GM18858 (cell line): ENCODE results near the gene VSIG2.
"Not testable (repeated sequence)": the region's sequence is repeated elsewhere in the genome, so short reads cannot be mapped to it uniquely, and the experiment has no call there.

ENCODE experiments used
- ATAC-seq: cut with Tn5 transposase; IDR thresholded peaks from one replicate; pipeline ENCODE4 v1.9.1; 2021; ENCODE audit not compliant: unreplicated experiment

VSIG2 gene, protein sequence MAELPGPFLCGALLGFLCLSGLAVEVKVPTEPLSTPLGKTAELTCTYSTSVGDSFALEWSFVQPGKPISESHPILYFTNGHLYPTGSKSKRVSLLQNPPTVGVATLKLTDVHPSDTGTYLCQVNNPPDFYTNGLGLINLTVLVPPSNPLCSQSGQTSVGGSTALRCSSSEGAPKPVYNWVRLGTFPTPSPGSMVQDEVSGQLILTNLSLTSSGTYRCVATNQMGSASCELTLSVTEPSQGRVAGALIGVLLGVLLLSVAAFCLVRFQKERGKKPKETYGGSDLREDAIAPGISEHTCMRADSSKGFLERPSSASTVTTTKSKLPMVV

DNA sequence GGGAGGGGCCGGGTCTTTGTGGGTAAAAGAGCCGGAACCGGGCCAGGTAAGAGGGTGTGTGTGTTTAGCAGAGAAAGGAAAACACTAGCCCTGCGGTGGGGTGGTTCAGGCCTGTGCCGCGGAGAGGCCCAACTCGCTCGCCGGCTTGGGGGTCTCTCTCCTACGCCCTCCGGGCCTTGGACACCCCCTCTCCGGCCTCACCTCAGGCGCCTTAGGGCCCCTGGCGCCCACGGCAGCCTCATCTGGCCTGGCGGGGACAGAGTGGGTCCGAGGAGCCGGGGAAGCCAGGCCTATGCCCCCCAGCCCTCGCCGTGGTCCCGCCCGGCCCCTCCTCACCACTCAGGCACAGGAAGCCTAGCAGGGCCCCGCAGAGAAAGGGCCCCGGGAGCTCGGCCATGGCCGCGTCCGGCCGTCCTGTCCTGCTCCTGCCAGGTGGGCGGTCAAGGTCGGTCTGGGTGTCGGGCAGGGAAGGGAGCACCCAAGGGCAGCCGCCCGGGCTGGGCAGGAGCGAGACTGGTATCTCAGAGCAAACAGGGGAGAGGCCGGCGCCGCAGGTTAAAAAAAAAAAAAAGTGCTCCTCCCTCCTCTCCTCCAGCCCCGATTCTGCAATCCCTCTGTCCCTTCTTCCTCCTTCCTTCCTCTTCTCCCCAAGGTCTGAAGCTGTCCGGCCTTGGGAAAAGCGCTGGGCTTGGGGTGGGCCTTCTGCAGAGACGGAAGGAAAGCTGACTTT is at the start of gene VSIG2:
TSS of gene VSIG2 (minus strand) at position 515 of the 730 bp plus-strand sequence. CDS start at position 397, 118 bp downstream.
- no peak for ATAC-seq

DNA sequence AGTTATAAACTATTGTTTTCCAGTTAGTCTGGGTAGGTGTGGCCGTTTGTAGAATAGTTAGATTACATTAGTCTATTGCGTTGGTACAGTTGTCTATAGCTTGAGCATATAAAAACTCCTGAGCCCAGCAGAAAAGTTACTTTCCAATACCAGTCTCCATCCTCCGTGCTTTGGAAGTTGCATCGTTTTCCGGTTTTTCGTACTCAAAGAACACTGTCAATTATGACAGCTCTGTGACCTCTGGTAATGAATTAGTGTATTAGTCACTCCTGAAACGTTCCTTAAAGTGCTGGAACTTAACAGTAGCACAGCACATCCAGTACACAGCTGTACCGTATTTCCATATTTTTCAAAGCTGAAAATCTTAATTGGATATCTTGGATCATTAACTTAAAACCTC is 49.0 kb upstream of the VSIG2 start:
- ATAC-seq = no peak

DNA sequence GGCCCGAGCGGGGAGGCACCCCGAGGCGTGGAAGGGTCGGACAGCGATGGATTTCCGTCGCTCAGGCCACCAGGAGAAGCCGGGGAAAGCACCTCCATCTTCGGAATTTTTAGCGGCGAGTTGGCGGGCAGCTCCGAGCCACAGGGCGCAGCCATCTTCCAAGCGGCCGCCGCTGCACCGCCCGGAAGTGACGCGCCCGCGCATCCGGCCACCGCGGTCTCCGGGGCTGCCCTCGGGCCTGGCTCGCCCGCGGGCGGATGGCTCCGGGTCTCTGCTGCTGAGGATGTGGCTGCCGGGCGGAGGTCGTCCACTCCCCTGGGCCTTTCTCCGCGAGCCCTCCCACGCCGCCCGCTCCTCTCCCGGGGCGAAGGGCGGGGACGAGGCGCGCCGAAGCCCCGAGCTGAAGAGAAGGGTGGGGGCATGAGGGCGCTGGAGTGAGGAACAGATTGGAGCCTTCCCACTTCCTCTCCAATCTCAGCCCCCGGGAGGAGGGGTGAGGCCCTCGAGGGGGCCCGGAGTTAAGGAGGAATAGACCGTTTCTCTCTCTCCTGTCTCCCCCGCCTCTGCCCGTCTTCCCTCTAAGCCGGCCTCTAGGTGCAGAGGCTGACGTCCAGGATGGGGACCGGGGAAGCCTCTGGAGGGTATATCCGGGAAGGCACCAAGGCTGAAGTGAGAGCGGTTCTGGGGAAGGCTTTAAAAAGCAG is 48.3 kb upstream of the VSIG2 start, which contains the start of gene MSANTD2:
TSS of gene MSANTD2 (minus strand) at position 181 of the 704 bp plus-strand sequence. CDS start at position 155, 26 bp downstream.
- peak; percentile 76 for ATAC-seq

DNA sequence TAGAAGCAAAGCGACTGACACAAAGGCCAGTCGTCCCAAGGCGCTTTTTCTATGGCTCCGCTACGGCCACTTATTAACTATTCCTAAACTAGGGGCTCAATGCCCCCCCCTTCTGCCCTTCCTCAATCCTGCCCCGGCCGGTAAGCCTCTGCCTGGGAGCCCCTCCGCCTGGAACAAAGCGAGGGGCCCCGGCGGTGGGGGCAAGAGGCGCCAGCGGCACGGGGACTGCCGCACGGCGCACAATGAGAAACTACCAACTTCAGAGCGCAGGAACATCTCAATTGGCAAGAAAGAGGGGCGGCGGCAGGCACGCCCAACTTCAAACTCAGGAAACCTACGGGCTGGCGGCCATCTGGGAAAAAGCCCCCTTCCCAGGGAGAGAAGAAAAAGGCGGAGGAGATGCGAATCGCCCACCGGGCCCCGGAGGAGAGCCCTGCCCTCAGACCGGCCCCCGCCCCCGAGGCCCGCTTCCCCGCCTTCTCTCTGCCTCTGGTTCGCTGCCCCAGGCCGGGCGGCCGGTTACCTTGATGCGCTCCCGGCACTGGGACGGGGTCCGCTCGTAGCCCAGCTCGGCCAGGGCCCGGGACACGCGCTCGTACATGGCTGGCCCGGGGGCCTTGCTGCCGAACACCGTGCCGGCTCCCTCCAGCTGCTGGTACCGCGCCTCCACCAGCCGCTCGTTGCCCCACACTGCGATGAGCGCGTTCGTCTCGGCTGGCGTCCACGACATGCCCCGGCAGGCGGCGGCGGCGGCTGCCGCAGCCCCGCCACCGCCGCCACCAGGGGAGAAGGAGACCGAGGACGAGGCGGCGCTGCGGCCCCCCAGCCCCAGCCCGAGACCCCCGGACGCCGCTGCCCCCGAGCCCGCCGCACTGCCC is 47.5 kb upstream of the VSIG2 start:
- ATAC-seq = peak; percentile 22

DNA sequence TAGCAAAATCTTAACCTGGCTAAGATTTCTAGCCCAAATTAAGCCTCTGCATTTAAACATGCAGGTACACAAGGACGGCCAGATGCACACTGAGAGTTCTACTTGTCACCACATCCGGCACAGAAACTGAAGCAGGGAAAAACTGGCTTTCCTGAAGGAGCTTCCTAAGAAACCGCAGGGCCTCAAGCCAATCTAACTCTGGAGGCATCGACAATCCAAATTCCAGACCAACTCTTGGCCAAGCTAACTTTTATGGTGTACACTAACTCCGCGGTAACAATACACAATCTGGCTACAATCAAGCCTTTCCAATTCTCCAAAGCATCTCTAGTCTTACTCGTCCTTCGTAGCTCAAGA is 46.9 kb upstream of the VSIG2 start:
- peak; percentile 18 for ATAC-seq

DNA sequence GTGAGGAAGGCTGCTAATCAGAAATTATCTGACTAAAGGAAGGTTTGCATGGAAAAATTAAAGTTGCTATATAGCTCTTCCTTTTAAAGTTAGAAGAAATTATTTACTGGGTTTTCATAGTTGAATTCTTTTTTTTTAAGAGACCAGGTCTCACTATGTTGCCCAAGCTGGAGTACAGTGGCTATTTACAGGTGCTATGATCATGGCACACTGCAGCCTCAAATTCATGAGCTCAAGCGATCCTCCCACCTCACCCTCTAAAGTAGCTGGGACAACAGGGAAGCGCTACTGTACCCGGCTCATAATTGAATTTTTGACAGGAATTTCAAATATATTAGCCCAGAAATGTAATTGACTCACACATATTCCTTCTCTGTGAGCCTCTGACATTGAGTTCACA is 44.3 kb upstream of the VSIG2 start:
- ATAC-seq = no peak

DNA sequence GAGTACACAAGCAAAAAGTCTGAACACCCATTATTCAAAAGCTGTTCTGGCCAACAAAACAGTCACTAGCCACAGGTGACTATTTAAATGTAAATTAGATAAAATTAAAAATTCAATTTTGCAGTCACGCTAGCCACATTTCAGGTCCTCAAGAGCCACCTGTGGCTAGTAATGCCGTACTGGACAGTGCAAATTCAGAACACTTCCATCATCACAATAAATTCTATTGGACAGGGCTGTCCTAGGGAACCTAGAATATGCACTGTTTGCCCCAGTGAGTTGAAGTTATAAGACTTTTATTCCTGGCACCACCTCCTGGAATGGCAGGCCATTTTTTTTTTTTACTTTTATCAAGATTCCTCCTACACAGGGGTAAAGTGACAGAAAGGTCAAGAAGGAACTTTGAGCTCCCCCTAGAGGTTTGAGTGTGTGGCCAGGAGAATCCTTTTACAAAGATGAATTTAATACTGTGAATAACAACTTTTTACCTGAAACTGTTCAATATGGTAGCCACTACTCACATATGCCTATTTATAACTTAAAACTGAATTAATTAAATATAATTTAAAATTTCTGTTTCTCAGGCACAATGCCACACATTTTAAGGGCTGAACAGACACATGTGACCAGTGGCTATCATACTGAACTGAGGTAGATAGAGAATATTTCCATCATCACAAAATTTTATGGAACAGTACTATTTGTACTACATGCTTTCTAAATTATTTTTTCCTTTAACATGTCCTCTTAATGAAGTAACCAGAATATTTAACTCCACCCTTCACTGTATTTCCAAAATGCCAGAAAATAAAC is 41.6 kb upstream of the VSIG2 start:
- ATAC-seq = no peak

DNA sequence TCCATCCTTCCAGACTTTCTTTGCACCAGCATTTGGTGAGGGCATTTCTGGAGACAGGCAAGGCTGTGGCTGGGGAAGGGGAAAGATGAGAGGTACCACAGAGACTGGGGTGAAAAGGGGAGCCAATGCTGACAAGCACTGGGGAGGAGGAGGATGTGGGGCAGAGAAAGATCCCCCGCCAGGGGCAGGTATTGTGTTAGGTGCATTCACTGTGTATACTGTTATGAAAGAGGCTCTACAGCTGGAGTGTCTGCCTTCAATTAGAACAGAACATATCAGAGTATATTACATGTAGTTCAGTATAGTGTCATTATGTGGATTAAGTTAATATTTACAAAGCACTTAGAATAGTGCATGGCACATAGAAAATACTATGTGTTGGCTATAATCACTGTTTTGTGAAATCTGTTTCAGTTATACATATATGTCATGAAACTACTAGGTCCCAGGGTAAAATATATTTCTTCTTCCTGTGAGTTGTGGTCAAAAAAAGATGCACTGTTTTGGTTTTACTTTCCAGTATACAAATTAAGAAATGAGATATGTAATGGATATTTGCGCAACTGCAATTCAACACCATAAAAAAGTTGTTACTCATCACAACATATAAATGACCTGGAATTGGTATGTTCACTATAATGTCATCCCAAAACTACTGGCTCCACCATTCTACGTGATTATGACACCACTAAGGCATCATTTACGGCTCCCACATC is 39.7 kb upstream of the VSIG2 start:
- ATAC-seq = peak; percentile 72

DNA sequence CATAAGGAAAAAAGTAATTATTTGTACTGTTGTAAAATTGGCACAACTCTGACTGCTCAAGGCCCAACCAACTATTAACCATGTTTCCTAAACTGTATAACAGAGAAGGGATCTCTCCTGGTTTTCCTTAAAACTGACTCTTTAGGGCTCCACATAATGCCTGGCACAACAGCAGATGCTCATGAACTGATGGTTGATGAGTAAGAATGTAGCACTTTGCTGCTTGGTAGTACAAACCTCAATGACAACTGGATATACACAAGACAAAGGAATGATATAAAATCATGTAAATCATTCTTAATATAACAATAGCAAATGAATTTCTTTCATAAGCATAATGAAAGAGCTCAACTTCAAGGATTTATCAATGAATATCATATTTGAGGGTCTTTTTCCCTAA is 36.5 kb upstream of the VSIG2 start:
- ATAC-seq = no peak

DNA sequence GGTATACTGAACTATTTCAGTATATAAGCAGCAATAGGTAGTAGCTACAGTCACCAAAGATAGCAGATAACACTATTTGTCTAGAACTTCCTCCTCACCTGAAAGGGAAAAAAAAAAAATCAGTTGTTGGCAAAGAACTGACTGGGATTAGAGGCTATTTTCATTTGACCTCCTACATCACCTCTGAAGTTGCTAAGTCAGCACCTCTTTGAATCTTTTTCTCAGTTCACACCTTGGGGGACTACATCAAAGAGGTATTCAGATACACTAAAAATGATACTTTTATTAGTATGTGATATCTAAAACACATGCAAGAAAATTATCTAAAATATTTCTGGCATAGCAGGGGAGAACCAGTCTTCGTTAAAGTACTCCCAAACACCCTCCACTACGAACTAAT is 32.0 kb upstream of the VSIG2 start:
- no peak for ATAC-seq

DNA sequence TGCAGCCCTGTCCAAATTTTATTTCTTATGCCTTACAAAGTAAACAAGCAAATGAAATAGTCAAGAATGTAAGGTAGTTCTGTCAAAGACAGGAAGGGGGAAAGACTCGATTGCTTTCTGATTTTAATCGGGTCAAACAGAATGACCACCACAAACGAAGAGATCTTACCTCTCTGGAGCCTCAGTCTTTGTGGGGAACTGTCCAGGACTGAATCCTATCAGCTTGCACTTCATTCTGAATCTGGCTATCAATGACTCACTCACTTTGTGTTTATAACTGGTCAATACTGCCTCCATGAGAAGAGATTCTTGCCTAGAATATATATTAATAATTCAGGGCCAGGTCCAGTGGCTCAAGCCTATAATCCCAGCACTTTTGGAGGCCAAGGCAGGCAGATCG is 30.9 kb upstream of the VSIG2 start:
- ATAC-seq = no peak

DNA sequence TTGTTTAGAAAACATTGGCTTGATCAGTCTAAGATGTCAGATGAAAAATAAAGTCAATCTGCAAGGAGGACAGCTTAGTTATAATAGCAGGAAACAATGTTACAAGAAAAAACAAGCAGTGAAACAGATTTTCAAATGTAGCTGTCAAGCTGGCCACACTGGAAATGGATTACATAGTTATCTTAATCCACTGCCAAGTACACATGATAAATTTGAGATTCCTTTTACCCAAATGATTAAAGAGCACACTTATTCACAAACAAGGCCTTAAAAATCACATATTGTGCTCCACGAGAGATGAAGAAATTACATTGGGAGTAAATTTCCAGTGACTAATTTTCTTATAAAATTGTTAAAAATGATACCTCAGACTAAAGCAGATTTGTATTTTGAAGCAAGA is 27.5 kb upstream of the VSIG2 start:
- no peak for ATAC-seq

DNA sequence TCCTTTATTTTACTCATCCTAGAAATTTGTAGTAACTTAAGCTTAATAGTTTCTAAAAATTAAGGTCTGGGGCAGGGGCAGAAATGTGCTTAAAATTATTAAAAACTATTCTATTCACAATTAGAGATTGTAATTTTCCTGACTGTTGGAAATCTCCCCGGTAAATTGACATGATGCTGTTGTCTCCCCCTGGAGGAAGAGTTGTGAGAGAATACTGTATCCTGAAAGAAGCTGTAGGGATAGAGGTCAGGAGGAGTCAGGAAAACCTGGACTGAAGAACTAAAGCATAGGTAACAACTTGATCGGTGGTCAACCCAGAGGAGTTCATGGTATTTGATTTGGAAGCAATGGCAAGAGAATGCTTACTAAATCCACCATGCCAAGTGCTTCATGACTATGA is 26.2 kb upstream of the VSIG2 start:
- no peak for ATAC-seq

DNA sequence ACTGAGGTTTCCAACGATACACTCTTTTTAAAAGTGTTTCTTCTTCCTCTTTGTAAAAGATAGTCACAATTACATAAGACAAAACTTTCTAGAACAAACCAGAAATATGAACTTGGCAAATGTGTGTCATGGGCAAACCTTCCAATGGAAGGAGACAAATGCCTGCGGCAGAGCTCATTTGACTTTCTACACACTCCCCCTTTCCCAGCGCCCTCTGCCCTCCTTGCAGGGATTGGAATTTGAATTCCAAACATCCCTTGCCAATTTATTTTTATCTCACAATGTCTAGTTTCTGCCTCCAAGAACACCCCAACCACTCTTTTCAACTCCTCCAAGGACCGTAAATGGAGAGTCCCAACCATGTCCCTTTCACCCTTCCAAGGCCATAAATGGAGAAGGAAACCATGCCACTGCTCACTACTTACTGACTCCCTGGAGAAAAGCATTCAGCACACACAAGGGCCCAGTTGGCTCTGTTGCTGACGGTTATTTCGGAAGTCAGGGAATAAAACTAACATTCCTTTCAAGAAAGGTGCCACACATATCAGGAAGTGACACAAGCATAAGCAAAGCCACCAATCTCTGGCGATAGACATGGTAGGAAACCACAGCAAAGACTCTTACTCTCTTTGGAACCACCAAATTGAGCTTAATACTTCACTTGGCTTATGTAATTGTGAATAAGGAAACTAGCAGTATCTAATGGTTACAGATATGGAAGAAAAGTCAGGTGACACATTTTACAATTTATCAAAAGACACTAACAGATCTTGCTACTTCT is 25.0 kb upstream of the VSIG2 start:
- no peak for ATAC-seq

DNA sequence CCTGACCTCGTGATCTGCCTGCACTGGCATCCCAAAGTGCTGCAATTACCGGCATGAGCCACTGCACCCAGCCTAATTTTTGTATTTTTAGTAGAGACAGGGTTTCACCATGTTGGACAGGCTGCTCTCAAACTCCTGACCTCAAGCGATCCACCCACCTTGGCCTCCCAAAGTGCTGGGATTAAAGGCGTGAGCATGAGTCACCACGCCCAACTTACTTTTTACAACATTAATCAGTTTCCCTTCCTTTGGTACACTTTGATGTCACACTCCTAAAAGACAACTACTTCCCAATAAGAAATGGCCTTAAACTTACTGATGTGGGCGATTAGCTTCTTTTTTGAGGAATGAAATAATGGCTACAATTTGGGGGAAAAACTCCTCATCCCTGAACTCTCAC is 18.9 kb upstream of the VSIG2 start:
- not testable (repeated sequence) for ATAC-seq

DNA sequence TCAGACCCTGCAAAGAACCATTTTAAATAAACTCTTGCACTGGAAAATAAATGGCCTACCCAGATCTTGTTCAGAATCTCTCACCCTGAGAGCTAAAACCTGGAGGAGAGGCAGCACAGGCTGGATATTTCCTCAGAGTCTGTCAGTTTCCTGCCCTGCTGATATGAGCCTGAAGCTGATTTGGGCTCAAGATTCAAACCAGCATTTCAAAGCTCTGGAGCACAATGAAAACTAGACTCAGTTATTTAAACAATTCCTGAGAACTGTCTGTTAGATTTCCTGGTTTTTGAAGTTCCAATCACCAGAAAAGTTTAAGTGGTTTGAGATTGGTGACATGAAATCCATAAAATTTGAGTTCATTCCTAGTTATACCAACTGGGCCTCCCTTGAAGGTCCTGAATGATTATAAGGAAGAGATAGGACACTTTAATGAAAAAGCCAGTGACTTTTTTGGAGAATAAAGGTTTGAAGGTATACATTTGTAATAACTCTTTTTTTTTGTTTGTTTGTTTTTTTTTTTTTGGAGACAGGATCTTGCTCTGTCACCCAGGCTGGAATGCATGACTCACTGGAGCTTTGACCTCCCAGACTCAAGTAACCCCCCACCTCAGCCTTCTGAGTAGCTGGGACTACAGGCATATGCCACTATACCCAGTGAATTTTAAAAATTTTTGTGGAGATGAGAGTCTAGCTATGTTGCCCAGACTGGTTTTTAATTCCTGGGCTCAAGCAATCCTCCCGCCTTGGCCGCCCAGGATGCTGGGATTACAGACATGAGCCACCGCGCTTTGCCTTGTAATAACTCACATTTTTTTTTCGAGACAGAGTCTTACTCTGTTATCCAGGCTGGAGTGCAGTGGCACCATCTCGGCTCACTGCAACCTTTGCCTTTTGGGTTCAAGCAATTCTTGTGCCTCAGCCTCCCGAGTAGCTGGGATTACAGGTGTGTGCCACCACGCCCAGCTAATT is 18.0 kb upstream of the VSIG2 start:
- ATAC-seq = no peak

DNA sequence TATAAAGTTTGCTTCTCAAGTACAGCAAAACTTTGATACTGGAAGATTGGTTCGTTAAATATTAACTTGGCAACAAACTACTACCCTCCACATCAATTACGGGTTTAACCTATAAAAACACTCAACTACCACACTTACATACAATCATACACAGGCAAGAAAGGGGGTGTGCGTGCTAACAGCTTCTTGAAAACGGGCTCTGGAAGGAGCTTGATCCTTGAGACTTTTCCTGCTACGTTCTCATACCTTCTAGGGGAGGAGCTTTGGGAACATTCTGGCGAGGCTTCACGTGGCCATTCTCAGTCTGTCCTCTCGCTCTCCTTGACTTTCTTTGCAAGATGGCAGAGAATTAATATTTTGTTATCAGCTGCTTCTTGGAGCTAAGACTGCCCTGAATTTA is 16.9 kb upstream of the VSIG2 start:
- ATAC-seq = no peak

DNA sequence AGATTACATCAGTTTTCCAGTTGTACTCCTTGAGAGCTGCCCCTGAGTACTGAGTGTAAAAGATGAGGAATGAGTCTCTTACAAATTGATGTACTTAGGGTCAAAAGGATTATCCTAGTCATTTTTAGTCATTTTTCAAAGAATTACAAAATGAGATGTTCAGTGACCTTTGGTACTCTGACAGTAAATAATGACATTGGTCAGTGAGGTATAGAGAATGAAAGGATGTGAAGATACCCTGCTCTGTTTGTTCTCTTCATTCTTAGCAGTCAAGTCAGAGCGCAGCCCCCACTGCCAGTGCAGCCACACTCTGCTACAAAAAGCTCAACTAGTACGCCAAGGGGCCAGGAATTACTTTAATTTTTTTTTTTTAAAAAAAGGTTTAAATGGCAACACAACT is 14.1 kb upstream of the VSIG2 start:
- ATAC-seq = no peak
